GM18873 (cell line): ENCODE data around the gene SEMA3B.
"Not testable (repeated sequence)": the region's sequence is repeated elsewhere in the genome, so short reads cannot be mapped to it uniquely, and the experiment has no call there.

Experiments
- ATAC-seq: cut with Tn5 transposase; IDR thresholded peaks from one replicate; pipeline ENCODE4 v1.9.1; 2021; ENCODE audit warnings: mild to moderate bottlenecking, moderate library complexity, moderate number of reproducible peaks; ENCODE audit not compliant: unreplicated experiment, low FRiP score

The SEMA3B gene

DNA sequence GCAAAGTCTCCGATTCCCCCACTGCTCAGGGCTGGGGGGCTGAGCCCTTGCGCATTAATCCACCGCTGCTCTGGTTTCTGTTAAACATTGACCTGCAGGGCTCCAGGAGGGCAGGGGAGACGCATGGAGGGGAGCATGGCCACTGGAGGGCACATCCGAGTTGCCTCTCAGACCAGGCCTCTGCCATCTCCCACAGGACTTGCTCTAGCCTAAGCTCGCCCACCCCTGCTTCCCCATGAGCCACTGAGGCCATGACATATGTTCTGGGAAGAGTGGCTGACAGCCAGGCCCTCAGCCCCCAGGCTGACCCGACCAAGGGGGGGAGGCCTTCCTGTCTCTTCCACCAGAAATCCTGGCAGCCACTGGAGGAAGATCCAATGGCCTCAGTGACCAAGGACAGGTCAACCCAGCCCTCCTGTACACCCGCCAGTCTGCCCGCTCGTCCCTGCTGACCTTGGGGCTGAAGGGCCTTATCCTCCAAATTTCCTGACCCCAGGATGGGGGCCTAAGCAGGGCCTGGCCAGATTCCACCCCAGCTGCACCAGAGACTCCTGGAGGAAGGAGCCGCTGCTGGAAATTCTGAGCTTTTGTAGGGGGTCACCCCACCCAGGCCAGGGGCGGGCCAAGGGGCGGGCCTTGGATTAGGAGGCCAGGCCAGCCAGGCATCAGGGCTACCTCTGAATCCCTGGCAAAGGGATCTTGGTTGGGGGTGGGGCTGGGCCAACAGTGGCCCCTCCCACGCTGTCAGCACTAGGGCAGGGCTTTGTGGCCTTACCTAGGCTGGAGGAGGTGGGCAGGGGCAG, 34.3 kb downstream of the SEMA3B start, which contains the start of gene HYAL1:
Gene HYAL1, minus strand, starts transcription at position 562 of the 803 bp plus-strand sequence. CDS start 618 bp downstream, outside the sequence.
- no peak for ATAC-seq

DNA sequence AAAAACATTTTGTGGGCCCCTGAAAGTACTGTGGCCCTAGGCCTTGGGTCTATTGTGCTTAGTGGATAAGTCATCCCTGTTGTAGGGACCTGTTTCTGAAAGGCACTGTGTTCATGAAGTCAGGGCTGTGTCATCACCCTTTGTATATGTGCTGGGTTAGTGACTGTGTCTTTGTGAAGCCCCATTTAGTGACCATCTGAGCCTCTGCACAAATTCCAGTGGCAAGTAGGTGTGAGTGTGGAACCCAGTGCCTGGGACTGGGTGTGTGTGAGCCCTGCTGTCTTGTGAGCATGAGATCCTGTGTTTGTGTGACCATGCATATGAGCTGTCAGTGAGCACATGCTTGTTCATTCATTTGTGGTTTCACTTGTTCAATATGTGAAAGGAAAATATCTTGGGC, 35.7 kb downstream of the SEMA3B start:
- no peak for ATAC-seq

DNA sequence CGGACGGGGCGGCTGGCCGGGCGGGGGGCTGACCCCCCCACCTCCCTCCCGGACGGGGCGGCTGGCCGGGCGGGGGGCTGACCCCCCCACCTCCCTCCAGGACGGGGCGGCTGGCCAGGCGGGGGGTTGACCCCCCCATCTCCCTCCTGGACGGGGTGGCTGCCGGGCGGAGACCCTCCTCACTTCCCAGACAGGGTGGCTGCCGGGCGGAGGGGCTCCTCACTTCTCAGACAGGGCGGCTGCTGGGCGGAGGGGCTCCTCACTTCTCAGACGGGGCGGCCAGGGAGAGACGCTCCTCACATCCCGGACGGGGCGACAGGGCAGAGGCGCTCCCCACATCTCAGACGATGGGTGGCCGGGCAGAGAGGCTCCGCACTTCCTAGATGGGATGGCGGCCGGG, 43.1 kb downstream of the SEMA3B start:
- ATAC-seq = not testable (repeated sequence)

DNA sequence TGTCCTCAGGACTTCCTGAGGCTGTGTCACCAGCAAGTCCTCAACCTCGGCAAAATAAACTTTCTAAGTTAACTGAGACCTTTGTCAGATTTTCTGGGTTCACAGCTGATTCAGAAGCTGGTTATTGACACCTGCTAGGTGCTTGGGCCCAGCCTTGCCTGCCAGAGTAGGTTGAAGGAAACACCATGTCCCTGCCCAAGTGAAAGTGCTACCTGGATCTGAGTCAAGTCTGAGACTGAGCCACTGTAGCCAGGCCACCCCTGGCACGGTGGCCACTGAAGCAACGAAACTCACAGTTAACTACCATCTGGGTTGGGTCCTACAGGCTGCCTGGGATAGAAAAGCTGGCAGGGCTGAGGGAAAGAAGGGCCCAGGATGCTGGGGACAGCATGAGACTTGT, 45.4 kb downstream of the SEMA3B start:
- ATAC-seq = no peak

DNA sequence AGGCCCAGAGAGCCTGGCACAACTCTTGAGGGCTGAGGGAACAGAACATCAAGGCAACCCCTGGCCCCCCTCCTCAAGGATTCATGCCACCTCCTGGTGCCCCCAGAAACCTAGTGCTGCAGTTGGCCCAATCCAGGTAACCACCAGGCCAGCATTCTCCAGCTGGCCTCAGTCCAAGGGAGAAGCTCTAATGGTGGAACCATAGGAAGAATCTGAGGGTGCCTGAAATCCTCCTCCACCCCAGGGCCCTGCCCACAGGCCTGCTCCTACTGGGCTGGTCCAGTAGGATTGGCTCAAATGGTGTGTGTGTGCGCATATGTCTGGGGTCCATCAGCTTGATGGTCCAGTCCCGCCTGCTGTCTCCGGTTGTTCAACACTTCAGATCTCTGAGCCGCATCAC, 45.9 kb downstream of the SEMA3B start:
- ATAC-seq = no peak

DNA sequence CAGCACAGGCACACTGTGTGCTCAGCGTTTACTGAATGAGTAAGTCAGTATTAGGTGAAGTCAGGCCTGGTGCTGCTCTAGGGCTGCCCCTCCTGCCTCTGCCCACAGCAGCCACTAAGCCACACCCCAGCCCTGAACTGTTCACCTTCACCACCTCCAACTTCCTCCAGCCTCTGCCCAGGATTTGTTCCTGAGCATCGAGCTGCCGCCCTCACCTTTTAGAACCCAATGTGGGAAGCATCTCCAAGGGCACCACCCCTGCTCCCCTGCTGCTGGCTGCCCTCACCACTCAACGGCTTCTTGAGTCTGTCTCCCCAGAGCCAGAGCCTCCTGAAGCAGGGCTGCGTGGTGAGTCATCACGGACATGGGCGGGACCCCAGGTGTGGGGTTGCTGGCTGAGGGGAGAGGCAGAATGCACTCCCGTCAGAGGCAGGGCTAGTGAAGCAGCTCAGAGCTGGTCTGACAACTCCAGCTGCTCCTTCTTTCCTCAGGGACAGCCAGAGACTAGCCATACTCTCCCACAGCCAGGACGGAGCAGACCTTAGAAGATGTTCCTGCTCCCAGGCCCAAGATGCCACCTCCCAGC, 47.8 kb downstream of the SEMA3B start:
- no peak for ATAC-seq

DNA sequence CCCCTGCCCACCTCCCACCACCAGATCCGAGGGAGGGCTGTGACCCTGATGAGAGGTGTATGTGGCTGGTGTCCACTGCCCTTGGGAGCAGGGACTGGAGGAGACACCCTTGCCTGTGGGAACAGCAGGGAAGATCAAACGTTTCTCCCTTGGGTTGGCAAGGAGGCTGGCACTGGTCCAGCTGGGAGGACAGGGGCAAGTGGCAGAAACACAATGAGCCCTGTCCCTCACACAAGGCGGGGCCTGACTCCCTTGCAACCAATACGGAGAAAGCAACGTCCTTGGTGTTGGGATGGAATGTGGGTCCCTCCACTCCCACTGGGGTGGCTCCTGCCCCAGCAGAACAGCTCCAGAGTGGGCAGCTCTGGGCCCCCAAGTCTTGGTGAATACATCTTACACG, 48.4 kb downstream of the SEMA3B start:
- no peak for ATAC-seq

DNA sequence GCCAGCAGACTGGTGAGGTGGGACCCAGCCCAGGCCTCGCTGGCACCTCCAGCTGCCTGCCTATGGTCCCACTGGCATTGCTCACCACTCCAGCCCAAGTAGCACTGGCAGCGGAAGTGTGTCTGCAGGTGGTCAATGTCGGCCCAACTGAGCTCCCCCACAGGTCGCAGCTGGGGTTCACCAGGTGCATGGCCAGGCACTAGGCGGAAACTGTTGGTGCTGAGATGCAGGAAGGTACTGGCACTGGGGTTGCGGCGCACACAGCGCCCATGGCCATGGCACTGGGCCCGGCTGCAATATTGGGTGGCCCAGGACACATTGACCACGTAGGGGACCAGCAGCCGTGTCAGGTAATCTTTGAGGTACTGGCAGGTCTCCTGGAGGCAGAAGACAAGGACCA, 49.2 kb downstream of the SEMA3B start:
- no peak for ATAC-seq

DNA sequence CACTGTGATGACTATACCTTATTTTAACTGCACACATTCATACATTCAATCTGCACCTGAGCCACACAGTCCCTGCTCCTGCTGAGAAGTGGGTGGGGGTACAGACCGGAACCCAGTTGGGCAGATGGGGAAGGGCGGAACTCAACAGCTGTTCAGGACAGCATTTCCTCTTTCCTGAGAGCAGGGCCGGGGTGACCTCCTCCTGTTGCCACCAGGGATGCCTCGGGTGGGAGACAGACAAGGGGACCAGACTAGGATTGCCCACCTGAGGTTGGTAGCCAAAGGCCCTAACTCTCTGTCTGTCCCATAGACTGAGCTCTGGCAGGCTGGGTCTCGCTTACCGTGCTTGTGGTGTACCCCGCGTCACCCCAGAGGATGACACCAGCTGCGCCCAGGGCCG, 49.7 kb downstream of the SEMA3B start:
- no peak for ATAC-seq

DNA sequence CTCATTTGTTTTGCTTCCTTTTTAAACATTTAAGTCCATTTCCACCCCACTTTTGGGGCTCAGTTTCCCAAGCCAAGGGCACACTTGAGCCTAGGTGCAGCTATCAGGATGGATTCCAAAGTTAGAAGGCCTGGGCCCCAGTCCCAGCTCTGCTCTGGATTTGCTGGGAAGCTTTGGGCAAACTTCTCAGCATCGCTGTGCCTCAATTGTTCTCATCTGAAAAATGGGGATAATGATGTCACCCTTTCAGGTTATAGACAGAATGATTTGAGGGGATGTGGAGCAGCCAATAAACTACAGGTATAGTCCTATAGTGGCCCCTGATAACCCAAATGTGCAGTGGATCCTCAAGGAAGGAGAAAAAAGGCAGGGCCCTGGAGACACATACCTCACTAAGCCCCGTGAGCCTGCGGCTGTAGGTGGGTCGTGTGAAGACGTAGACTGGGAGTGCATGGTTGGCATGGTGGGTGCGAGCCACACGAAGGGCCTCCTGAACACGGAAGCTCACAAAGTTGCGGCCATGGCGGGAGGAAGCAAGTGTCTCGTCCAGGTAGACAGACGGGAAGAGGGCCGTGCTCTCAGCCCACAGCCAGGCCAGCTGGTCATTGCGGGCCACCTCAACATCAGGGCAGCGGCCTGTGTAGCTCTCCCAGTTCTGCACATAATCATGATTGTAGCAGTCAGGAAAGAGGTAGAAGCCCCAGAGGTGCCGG, 50.4 kb downstream of the SEMA3B start:
- ATAC-seq = no peak

DNA sequence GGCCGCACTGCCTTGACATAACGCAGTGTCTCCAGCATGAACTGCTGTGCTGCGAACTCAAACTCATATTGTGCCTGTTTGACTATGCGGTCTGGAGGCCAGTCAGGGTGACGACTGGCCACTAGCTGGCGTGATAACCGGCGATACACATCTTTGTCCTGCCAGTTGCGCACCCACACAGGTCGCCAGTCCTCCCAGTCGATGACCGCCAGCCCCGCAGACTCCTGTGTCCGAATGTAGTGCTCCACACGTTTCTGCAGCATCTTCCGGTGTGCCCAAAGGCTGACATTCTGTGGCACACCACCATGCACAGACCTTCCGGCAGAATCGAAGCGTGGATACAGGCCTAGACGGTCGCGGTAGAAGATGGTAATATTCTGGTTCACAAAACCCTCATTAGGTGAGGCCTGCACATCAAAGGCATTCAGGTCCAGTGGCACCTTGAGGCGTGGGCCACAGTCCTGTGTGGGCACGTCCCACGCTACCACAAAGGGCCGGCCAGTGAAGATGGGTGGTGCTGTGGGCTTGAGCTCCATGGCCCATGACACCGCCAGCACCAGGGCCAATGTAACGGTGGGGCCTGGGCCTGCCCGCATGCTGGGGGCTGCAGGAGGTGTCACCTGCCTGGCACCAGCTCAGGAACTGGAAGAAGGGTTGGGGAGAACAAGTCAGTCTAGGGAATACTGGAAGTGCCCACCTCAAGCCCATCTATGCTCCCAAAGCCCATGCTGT, 51.1 kb downstream of the SEMA3B start:
- no peak for ATAC-seq

DNA sequence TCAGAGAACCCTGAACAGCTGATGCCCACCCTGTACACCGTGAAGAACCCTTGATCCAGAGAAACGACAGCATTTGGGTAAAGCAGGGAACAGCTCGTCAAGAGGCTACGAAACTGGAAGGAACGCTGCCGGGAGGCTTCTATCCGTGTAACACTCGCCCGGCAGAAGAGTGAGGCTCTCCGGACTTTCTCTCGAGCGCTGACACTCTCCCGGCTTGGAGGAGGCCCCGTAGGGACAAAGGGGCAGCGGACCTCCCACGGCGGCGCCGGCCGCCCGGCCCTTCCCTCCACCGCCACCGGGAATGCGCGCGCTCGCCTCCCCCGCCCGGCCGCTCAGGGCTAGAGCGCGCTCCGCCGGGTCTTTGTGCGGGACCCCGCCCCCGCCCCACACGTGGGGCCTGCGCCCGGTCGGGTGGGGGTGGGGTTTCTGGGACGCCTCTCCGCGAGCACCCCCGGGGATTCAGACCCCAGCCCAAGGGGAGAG, 51.9 kb downstream of the SEMA3B start:
- peak; percentile 29 for ATAC-seq

DNA sequence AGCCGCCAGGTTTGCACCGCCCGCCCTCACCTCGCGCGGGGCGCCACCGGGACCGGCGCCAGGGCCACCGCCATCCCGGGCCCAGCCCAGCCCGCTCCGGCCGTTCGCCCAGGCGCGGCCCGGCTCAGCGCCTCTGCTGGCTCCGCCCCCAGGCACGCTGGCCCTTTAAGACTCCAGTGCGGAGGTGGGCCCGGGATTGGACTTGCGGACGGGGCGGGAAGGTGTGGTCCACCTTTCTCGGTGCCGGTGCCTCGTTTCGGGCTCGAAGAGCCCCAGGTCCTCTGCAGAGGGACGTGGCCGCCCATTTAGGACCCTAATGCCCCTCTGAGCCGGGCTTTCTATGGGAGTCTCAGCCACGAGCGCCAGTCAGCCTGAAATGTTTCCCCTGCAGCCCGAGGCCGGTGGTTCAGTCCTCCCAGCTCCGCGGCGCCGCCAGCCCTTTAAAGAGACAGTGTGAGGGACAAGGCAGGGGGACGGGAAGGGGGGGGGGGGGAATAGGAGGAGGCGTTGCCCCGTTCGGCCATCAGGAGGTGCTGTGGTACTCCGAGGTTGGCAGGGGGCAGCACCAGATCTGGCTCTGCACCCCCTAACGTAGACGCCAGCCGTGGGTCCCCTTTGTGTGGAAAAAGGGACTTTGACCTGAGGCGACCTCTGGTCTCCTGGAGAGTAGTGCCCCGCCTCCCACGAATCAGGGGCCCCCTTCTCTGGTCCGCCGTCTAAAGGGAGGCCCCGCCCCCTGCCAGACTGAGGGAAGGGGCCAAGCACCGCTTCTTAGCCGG, 52.6 kb downstream of the SEMA3B start:
- ATAC-seq = peak; percentile 61

DNA sequence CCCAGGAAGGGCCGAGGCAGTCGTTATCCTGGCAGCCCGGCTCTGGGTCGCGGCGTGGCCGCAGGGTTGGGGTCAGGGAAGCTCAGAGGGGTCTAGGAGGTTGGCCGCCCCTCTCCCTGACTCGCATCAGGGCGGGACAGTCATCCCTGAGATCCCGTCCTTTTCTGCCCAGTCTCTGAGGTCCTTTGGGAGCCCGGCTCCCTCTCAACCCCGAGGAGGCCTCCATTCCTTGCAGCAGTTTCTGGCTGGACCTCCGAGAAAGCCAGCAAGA, 53.1 kb downstream of the SEMA3B start:
- no peak for ATAC-seq

DNA sequence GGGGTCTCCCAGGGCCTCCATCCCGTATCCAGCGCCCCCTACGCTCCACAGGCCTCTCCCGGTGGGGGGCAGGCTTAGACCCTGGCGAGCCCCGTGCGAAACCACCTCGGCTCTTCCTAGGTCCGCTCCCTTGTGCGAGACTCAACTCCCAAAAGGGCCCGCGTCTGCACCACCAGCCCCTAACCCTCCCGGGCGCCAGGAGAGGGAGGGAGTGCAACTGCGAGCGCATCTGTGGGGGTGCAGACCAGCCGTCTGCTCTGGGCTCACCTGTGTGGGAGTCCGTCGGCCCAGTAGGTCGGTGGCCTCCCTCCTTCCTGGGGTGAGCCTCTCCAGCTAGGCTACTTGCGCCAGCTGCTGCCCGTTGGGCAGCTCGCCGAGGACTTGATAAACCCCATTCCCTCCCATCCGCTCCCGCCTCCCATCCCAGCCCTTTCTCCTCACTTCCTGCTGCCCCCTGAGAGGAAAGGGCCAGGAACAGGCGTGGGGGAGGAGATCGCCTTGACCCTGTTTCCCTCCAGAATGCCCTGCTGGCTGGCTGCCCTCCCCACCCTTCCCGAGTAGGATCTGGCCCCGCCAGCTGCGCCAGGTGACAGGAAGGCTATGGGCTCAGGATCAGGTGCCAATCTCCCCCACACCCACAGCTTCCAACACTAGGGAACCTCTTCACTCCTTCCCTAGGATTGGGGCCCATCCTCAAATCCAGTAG, 53.6 kb downstream of the SEMA3B start, which contains the start of gene HYAL2:
Gene HYAL2, minus strand, starts transcription at position 360 of the 706 bp plus-strand sequence. CDS start 2,256 bp downstream, outside the sequence.
- ATAC-seq = no peak

DNA sequence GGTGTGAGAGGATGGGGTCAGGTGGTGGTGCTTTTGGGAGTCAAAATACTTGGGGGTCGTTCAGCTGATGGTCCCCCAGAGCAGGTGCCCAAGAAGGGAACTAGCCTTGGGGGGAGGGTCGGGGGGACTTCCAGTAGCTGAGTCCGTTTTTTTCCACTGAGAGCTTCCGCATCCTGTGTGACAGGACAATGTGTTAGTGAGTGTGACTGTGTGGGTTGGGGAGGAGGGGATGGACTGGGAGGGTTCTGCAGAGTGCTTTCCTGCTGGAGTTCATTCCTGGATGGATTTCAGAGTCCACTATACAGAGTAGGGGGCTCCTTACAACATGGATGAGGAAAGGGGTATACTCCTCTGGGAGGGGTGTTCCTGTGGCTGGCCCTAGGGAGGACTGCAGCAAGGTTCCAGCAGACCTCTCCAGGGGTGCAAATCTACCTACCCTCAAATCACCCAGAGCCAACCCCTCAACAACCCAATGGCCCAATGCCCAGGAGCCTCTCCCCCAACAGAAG, 54.2 kb downstream of the SEMA3B start:
- no peak for ATAC-seq

DNA sequence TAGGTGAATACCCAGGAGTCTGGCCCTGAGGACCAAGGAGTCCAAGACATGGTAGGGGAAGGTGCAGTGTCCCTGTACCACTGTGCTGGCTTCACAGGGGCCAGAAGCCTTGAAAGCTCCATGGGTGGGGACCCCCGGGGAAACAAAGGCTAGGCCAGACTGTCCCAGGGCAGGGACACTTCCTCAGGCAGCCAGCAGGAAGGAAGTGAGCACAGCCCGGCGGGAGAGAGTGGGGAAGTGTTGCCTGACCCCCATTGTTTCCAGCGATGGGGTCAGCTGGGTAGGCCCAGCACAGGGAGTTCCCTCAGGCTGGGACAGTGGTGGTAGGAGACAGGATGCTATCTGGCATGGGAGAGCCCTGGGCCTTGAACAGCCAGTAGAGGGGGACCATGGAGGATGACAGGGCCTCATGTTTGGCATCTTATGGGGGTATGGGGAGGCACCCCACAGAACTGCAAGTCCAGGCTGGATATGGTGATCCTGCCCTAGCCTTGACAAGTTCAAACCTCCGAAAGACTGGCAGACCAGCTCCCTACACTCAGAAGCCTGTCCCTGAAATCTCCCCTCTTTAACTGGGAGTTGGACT, 54.8 kb downstream of the SEMA3B start:
- ATAC-seq = no peak

DNA sequence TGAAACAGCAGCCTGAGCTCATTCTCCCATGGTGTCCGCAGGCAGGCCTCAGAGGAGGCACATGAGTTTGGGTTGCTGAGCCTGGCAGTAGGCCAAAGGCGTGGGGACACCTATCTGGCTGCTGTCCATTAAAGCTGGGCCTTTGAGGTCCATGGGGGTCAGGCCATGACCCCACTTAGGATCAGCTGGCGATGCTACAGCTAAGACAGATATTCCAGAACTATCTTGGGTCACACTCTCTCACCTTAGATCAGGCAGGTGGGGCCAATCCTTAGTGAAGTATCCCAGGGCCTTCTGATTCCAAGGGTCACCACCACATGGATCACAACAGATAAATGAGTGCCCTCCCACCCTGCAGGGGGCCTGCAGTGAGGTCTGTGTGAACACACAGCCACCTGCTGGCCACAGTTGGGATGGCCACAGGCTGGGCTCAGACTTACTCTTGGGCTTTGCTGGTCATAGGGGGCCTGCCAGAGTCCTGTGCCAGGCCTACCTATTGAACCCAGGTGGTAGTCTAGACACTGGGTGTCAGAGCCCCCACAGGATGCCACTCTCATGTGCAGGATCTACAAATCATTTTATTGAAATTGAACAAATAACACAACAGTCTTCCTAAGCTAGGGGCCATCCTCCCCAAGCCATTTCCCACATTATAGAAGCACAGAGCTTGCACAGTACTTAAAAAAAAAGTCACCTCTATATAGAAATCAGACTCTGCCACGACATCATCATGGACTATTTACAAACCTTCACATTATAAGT, 55.6 kb downstream of the SEMA3B start:
- no peak for ATAC-seq
